Measurements from ENCODE around the gene TEX2.
A peak's percentile ranks its signal among the peaks of the same experiment; 100 is the strongest.
"Not testable (repeated sequence)": the region's sequence is repeated elsewhere in the genome, so short reads cannot be mapped to it uniquely, and the experiment has no call there.

Gene TEX2

DNA sequence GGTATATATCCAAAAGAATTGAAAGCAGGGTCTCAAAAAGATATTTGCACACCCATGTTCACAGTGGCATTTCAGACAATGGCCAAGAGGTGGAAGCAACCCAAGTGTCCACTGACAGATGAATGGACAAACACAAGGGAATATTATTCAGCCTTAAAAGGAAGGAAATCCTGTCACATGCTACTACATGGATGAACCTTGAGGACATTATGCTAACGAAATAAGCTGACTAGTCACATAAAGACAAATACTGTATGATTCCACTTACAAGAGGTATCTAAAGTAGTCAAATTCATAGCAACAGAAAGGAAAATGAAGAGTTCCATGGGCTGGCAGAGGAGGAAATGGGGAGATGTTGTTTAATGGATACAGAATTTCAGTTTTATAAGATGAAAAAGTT lies 41.4 kb downstream of the TEX2 start:
- H3K27me3 ChIP-seq: no peaks in the 10 kb centered on the region
- no peaks in the 10 kb centered on the region for H3K36me3 ChIP-seq
- peaks cover 6% of the 10 kb centered on the region for H3K9me3 ChIP-seq
- peaks cover 12% of the 10 kb centered on the region for H3K4me1 ChIP-seq
- TF ChIP-seq, protein P1, sequence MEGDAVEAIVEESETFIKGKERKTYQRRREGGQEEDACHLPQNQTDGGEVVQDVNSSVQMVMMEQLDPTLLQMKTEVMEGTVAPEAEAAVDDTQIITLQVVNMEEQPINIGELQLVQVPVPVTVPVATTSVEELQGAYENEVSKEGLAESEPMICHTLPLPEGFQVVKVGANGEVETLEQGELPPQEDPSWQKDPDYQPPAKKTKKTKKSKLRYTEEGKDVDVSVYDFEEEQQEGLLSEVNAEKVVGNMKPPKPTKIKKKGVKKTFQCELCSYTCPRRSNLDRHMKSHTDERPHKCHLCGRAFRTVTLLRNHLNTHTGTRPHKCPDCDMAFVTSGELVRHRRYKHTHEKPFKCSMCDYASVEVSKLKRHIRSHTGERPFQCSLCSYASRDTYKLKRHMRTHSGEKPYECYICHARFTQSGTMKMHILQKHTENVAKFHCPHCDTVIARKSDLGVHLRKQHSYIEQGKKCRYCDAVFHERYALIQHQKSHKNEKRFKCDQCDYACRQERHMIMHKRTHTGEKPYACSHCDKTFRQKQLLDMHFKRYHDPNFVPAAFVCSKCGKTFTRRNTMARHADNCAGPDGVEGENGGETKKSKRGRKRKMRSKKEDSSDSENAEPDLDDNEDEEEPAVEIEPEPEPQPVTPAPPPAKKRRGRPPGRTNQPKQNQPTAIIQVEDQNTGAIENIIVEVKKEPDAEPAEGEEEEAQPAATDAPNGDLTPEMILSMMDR (IDR thresholded peaks at IDR 0.05; ENCODE audit: low read depth, low read length): no peak
- DNase-seq: no peak
- H3K4me3 ChIP-seq (ENCODE audit: low read depth, low read length): no peak overlapping the region

DNA sequence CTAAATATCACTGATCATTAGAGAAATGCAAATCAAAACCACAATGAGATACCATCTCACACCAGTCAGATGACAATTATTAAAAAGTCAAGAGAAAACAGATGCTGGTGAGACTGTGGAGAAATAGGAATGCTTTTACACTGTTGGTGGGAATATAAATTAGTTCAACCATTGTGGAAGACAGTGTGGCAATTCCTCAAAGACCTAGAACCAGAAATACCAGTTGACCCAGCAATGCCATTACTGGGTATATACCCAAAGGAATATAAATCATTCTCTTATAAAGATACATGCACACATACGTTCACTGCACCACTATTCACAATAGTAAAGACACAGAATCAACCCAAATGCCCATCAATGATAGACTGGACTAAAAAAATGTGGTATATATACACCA lies 42.5 kb downstream of the TEX2 start:
- not testable (repeated sequence) for DNase-seq; H3K4me3 ChIP-seq (ENCODE audit: low read depth, low read length); H3K9me3 ChIP-seq; H3K36me3 ChIP-seq; H3K27me3 ChIP-seq
- peaks cover 16% of the 10 kb centered on the region for H3K4me1 ChIP-seq

DNA sequence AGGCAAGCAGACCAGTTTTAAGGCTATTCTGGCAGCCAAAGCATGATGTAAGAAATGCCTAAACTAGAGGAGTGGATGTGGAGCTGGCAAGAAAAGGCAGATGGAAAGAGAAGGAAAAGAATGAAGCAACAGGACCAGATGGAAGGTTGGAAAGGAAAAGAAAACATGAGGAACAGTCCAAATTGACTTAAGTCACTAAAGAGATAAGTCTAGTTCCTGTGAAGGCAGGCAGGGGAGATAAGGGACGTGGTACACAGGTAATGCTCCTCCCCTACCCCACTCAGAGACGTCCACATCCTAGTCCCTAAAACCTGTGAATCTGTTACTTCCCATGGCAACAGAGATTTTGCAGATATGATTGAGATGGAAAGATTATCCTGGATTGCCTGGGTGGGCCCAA lies 43.5 kb downstream of the TEX2 start:
- TF ChIP-seq, protein P1 (IDR thresholded peaks at IDR 0.05; ENCODE audit: low read depth, low read length): no peak
- H3K4me1 ChIP-seq: peaks cover 16% of the 10 kb centered on the region
- DNase-seq: no peak

DNA sequence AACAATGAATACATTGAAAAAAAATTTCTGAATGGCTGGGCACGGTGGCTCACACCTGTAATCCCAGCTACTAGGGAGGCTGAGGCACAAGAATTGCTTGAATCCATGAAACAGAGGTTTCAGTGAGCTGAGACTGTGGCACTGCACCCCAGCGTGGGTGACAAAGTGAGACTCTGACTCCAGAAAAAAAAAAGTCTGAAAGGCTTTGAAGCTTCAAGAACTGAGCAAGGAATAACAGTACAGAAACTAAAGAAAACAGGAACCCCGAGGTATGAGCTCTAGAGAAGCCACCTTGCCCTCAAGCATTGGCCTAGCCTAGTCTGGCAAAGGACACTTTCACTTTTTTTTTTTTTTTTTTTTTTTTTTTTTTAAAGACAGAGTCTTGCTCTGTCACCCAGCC lies 45.0 kb downstream of the TEX2 start:
- DNase-seq: no peak
- H3K36me3 ChIP-seq: peaks cover 11% of the 10 kb centered on the region
- no peak overlapping the region for H3K4me3 ChIP-seq (ENCODE audit: low read depth, low read length)

More for the DNA sequence above, 43.5 kb downstream of the TEX2 start:
- H3K4me3 ChIP-seq (ENCODE audit: low read depth, low read length): no peak overlapping the region
- H3K36me3 ChIP-seq: no peaks in the 10 kb centered on the region
- peaks cover 6% of the 10 kb centered on the region for H3K9me3 ChIP-seq
- H3K27me3 ChIP-seq: no peaks in the 10 kb centered on the region

DNA sequence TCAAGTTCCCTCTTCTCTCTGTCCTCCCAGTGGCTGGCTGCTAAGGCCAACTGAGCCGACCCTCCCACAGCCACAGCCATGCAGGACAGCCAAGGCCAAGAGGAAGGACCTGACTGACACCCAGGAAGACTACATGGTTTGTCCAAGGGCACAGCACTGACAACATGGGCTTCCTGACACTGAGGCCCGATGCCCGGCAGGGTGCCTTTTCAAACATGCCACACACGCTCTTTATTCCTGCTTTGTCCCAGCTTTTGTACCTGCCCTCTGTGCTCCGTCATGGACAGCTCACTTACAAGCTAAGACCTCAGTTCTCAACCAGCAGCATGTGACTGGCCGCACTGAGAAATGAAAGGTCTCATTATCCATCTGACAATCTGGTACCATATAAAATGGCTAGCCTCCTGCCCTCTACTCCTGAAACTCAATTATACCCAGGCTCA lies 45.8 kb downstream of the TEX2 start:
- Histone ChIP-seq H3K4me1 (peaks cover 16% of the 10 kb centered on the region), H3K27me3 (no peaks in the 10 kb centered on the region)

More for the DNA sequence above, 45.0 kb downstream of the TEX2 start:
- Histone ChIP-seq H3K9me3 (peaks cover 6% of the 10 kb centered on the region), H3K4me1 (peaks cover 16% of the 10 kb centered on the region), H3K27me3 (no peaks in the 10 kb centered on the region)
- TF ChIP-seq, protein P1 (IDR thresholded peaks at IDR 0.05; ENCODE audit: low read depth, low read length): no peak

DNA sequence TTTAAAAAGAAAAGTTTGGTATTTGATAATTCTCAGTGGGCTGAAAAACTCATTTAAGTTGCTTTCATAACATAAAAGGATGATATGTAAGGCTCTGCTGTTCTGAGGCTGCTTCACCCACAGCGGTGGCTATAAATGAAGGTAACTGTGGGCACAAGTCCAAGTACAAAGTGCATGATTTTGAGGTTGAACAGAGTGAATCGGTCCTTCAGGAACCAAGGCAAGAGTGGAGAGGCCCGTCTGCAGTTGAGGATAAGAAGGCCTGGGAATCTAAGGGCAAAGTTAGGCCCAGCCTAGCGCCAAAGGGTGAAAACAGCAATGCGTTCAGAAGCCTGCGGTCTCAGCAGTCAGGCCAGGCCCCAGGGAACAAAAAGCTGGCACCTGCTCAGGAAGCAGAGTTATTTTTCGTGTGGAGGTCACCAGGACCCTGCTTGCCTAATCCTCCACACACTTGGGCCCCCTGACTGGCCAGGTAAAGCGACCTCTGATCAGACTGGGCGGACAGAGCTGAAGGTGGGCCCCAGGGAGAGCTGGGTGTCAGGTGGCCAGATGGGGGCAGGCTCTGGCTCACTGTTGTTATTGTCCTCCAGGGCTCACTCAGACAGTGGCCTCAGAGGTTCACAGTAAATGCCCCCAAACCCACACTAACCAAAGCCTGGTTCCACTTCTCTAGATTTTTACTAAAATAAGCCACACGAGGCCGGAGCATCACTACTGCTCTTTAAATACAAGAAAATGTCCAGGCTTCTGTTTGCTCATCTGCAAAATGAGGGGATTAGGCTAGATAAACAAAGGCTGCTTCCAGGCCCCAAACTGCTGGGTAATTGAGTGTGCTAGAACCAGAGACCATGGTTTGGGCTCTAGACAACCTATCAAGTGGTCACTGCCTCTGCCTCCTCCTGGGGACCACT lies 46.5 kb downstream of the TEX2 start:
- no peaks in the 10 kb centered on the region for H3K27me3 ChIP-seq
- DNase-seq: peak; percentile 40
- H3K36me3 ChIP-seq: peaks cover 18% of the 10 kb centered on the region
- H3K4me1 ChIP-seq: peaks cover 16% of the 10 kb centered on the region
- no peak overlapping the region for H3K4me3 ChIP-seq (ENCODE audit: low read depth, low read length)
- TF ChIP-seq, protein P1 (IDR thresholded peaks at IDR 0.05; ENCODE audit: low read depth, low read length): peak; percentile 32; the same call in 1 of the 2 replicates
- peaks cover 6% of the 10 kb centered on the region for H3K9me3 ChIP-seq

More for the DNA sequence above, 45.8 kb downstream of the TEX2 start:
- TF ChIP-seq, protein P1 (IDR thresholded peaks at IDR 0.05; ENCODE audit: low read depth, low read length): no peak
- no peak for DNase-seq
- H3K9me3 ChIP-seq: peaks cover 6% of the 10 kb centered on the region
- no peak overlapping the region for H3K4me3 ChIP-seq (ENCODE audit: low read depth, low read length)
- peaks cover 18% of the 10 kb centered on the region for H3K36me3 ChIP-seq
